Hindlimb muscle (tissue), 1 donor: ENCODE measurements around the gene ANGPTL8. TPM values are rescaled to one million over a fixed set of nuclear protein-coding genes. Genes with fewer than 3 reads are reported as not detected.
A peak's percentile ranks its signal among the peaks of the same experiment; 100 is the strongest.

Experiments
- DNase-seq: peaks from one replicate; pipeline ENCODE4 v3.0.0-alpha.2; 2013
- polyA plus RNA-seq: library from polyadenylated mRNA; unstranded; fragments of 120-200 nt; gene quantifications from one replicate; pipeline ENCODE4 v1.2.1, GENCODE V29; 2013; ENCODE audit not compliant: insufficient read length

ANGPTL8 gene
- polyA plus RNA-seq, result 2.9 TPM

GRCh38 chr19:11239377-11240000, at the start of gene ANGPTL8:
Gene ANGPTL8 (plus strand): TSS chr19:11239619. CDS start chr19:11239638, 19 bp downstream.
- no peak for DNase-seq

GRCh38 chr19:11190501-11190900, 48.9 kb upstream of the ANGPTL8 start:
- DNase-seq, result no peak

- peak; percentile 63 for DNase-seq
Measured at GRCh38 chr19:11191273-11191755, 48.1 kb upstream of the ANGPTL8 start.

- DNase-seq, result no peak
Measured at GRCh38 chr19:11191934-11192333, 47.5 kb upstream of the ANGPTL8 start.

- no peak for DNase-seq
Measured at GRCh38 chr19:11192957-11193939, 46.2 kb upstream of the ANGPTL8 start.

GRCh38 chr19:11194173-11194572, 45.2 kb upstream of the ANGPTL8 start:
- no peak for DNase-seq

GRCh38 chr19:11194656-11195558, 44.5 kb upstream of the ANGPTL8 start:
- peak; percentile 58 for DNase-seq

GRCh38 chr19:11195681-11196080, 43.7 kb upstream of the ANGPTL8 start:
- no peak for DNase-seq

- peak; percentile 67 for DNase-seq
Measured at GRCh38 chr19:11196406-11197287, 42.8 kb upstream of the ANGPTL8 start.

- peak; percentile 88 for DNase-seq
Measured at GRCh38 chr19:11197291-11198174, 41.9 kb upstream of the ANGPTL8 start, which contains the start of gene KANK2. Gene KANK2 (minus strand): TSS chr19:11197545. CDS start chr19:11194511, 3,034 bp downstream.

- DNase-seq, result no peak
Measured at GRCh38 chr19:11198175-11198534, 41.3 kb upstream of the ANGPTL8 start.

GRCh38 chr19:11198769-11199424, 40.5 kb upstream of the ANGPTL8 start:
- DNase-seq, result no peak

GRCh38 chr19:11199517-11199916, 39.9 kb upstream of the ANGPTL8 start:
- DNase-seq, result no peak

- DNase-seq, result no peak
Measured at GRCh38 chr19:11200015-11200574, 39.3 kb upstream of the ANGPTL8 start.

- DNase-seq, result no peak
Measured at GRCh38 chr19:11200931-11201330, 38.5 kb upstream of the ANGPTL8 start.

GRCh38 chr19:11201791-11202190, 37.6 kb upstream of the ANGPTL8 start:
- no peak for DNase-seq

GRCh38 chr19:11202488-11203193, 36.8 kb upstream of the ANGPTL8 start:
- DNase-seq, result no peak
